Cardiac fibroblast (primary cell): ENCODE results near the gene PSEN1.
A peak's percentile ranks its signal among the peaks of the same experiment; 100 is the strongest.

ENCODE experiments used
- DNase-seq, 2 donors: peaks; one replicate each; pipeline versions ENCODE4 v3.0.0 to v3.0.0-alpha.2; 2010; ENCODE audit warnings: low read depth in 2 of 2
- H3K4me3 ChIP-seq, 2 donors: replicated peaks in 1 of 2; 1 replicate in 1 of 2; 2 replicates in 1 of 2; pipeline ENCODE4 v1.5.1; 2011; ENCODE audit warnings: low read depth in 2 of 2, low read length in 2 of 2, mild to moderate bottlenecking in 2 of 2, moderate library complexity in 1 of 2
- TF ChIP-seq, protein P1 (sequence below): IDR thresholded peaks from one replicate; pipeline ENCODE4 v1.5.1; 2011; ENCODE audit warnings: low read depth, mild to moderate bottlenecking, low read length, inconsistent platforms

PSEN1 gene

DNA sequence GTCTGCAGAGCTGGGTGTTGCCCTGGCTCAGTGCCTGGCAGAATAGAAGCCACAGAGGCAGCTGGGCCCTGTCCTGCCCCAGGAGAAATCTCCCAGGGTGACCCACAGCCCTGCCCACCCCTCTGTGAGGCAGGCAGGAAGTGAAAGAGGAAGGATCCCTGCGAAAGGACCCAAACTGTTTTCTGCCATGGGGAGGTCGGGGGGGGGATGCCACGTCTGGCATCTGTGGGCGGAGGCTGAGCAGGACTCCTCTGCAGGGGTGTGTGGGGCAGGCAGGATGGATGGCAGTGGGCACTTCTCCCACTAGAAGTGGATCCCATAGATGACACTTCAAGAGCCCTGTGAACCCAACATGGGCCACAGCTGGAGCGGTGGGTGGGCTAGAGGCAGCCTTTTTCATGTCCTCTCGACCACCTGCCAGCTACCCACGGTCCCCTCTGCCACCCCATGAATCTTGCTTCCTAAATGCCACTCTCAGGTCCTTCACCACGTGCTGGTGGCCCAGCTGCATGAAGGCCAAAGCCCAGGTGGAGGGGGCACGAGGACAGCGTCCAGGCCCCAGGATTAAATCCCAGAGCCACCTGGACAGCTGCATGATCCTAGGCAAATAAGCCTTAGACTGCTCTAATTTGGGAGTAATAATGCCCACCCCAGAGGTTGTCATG is 104.6 kb downstream of the PSEN1 start:
- H3K4me3 ChIP-seq: no peak overlapping the region
- DNase-seq: no peak

DNA sequence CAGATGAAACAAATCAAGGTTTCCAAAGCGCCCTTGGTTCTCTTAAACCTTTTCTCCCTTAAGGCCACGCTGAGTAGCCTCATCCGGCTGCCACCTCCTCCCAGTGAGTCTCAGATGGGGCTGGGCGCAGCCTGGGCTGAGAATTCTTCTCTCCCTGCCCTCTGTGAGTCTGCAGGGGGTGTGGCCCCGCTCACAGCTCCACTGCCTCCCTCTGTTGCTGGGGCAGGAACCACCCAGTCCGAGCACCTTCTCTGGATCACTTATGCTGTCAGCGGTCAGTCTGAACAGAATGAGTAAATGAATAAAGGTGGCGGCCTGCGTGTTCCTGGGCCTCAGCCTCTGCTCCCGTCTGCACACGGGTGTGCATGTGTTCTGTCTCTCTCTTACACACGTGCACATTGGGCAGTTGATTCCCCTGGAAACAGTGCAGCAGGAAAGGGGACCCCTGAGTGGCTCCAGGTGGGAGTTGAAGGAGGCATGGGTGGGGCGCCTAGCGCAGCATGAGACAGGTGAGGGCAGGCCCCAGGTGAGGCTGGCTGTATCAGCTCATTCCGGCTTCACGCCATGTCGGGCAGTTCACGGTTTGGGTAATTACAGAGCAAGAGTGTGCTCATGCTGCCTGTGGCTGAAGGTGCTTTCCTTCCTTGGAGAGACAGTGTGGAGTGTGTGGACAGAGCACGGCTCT is 105.3 kb downstream of the PSEN1 start:
- TF ChIP-seq, protein P1, sequence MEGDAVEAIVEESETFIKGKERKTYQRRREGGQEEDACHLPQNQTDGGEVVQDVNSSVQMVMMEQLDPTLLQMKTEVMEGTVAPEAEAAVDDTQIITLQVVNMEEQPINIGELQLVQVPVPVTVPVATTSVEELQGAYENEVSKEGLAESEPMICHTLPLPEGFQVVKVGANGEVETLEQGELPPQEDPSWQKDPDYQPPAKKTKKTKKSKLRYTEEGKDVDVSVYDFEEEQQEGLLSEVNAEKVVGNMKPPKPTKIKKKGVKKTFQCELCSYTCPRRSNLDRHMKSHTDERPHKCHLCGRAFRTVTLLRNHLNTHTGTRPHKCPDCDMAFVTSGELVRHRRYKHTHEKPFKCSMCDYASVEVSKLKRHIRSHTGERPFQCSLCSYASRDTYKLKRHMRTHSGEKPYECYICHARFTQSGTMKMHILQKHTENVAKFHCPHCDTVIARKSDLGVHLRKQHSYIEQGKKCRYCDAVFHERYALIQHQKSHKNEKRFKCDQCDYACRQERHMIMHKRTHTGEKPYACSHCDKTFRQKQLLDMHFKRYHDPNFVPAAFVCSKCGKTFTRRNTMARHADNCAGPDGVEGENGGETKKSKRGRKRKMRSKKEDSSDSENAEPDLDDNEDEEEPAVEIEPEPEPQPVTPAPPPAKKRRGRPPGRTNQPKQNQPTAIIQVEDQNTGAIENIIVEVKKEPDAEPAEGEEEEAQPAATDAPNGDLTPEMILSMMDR: no peak
- no peak overlapping the region for H3K4me3 ChIP-seq
- DNase-seq: no peak

More for the DNA sequence above, 104.6 kb downstream of the PSEN1 start:
- TF ChIP-seq, protein P1: no peak

DNA sequence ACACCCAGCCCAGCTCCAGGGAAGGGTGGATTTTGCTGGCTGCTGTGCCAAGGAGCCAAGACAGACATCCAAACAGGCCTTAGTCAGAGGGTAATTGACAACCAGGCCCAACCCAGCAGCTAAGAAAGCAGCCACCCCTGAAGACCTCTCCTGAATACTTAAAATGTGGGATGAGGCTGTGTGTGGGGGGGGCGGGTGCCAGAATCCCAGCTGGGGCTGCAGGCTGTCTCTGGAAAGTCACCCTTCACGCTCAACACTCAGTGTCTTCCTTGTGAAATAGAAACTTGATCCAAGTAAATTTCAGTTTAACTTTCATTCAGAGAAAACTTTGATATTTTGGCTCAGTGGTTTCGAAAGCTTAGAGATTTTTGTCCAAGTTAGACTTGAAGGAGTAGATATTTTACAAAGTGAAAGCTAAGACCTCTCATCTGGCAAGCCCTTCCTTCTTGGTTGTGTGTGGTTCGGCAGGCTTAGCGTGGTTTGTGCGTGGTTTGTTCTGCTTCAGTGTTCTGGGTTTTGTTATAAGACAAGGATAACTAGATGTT is 106.1 kb downstream of the PSEN1 start:
- peak in 1 of 2 donors; percentile 28 for DNase-seq
- TF ChIP-seq, protein P1: no peak
- H3K4me3 ChIP-seq: no peak overlapping the region

DNA sequence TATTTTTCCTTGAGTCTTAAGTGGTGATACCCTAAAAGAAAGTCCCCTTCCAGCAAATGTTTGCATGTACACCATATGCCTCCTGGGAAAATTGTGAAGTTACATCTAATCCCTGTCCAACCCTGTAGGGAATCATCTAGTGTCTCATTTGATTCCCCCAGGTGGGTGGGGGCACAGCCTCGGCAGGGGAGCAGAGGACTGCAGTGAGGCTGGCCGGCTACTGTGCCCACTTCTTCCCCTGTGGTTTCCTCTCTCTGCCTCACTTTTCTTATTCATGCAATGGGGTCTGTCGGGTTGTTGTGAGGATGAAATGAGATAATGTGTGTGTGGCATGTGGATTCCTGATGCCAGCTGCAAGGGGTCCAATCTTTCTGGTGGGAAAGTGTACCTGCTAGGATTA is 107.0 kb downstream of the PSEN1 start:
- H3K4me3 ChIP-seq: no peak overlapping the region
- DNase-seq: no peak
- TF ChIP-seq, protein P1: no peak

DNA sequence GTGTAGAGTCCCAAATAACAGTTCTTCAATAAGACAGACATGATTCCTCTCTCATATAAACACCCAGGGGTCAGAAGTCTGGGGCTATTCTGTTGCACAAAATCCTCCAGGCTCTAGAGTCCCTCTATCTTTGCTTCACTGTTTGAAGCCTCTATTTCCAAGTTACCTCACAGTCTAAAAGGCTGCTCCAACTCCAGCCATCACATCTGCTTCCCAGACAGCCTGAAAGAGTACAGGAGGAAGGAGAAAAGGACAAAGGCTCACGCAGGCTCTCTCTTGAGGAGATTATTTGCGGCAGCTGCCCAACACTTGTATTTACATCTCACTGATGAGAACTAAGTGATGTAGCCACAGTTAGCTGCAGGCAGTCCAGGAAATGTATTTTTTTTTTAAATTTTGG is 107.4 kb downstream of the PSEN1 start:
- no peak for DNase-seq
- no peak overlapping the region for H3K4me3 ChIP-seq
- TF ChIP-seq, protein P1: no peak

DNA sequence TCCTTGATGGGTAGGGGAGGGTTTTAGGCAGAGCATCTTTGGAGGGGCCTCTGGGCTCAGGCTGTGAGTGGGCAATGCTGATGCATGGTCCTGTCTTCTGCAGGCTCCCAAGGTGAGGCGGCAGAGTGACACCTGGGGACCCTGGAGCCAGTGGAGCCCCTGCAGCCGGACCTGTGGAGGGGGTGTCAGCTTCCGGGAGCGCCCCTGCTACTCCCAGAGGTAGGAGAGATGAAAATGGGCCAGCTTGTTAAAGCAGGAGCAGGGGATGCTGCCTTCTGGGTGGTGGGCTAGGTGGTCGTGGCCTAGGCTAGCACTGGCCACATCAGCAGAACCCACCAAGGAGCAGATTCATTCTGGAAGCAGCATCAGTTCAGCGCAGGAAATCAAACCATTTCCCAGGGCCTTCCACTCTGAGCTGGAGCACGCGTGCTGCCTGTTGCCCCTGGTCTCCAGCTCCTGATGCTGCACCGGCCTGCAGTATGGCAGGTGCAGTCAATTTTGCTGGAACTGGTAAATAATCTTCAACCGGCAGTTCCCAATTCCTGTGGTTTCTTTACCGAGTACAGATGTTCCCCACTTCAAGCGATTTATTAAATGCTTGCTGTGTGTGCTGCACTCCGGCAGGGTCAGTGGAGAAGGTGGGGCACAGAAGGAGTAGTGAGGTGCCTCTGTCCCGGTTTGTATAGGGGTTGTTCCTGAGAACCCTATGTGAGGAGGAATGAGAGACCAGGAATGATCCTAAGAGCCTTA is 108.4 kb downstream of the PSEN1 start:
- peak overlapping the region in 1 of 2 donors; percentile 65 for H3K4me3 ChIP-seq
- TF ChIP-seq, protein P1: no peak
- DNase-seq: no peak
